ENCODE results near the gene STIMATE.

STIMATE gene

DNA sequence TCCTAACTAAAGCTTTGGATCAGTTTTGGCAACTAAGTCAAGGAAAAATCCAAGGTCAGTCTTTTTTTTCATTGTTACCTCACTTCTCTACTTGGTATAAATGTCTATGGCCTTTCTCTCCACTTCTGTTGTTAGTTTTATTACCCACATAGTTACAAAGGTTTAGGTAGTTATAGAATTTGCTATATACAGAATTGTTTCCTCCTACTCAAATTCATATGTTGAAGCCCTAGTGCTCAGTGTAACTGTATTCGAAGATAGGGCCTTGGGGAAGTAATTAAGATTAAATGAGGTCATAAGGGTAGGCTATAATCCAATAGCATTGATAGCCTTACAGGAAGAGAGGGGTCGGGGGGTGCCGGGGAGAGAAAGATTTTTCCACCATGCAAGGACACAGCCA is 19.7 kb upstream of the STIMATE start:
- Histone ChIP-seq H3K36me3 (ENCODE audit: control insufficient read depth, insufficient read depth, low read length) (peaks cover 66% of the 10 kb centered on the region), H3K27ac (ENCODE audit: low read depth, low read length) (no peak overlapping the region), H3K4me1 (ENCODE audit: control insufficient read depth, insufficient read depth, low read length) (no peaks in the 10 kb centered on the region), H3K9ac (ENCODE audit: low read depth, low read length) (no peak overlapping the region), H3K9me3 (ENCODE audit: control insufficient read depth, insufficient read depth, low read length) (no peaks in the 10 kb centered on the region), H3K27me3 (ENCODE audit: control insufficient read depth, insufficient read depth, low read length) (no peaks in the 10 kb centered on the region), H3K4me3 (ENCODE audit: low read depth, low read length) (no peak overlapping the region)

DNA sequence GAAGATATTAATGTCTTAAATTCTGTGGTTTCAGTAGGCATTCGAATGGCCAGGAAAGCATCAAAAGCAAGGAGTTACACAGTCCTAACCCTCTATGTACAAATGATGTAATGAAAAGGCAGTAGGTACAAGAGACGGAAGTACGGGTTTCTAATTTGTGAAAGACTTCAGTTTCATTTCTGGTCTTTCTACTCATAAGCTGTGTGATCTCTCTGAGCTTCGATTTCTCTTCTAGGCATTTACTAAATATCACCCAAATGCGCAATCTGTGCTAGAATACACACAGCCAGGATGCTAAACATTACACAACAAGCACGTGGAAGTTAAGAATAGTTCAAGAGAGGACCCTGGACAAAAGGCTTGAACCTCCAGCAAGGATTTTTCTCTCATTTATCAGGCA is 17.9 kb upstream of the STIMATE start:
- no peaks in the 10 kb centered on the region for H3K4me1 ChIP-seq (ENCODE audit: control insufficient read depth, insufficient read depth, low read length)
- no peak overlapping the region for H3K4me3 ChIP-seq (ENCODE audit: low read depth, low read length)
- no peaks in the 10 kb centered on the region for H3K9me3 ChIP-seq (ENCODE audit: control insufficient read depth, insufficient read depth, low read length)
- H3K27me3 ChIP-seq (ENCODE audit: control insufficient read depth, insufficient read depth, low read length), result no peaks in the 10 kb centered on the region
- H3K36me3 ChIP-seq (ENCODE audit: control insufficient read depth, insufficient read depth, low read length), result peaks cover 59% of the 10 kb centered on the region
- H3K9ac ChIP-seq (ENCODE audit: low read depth, low read length), result no peak overlapping the region
- H3K27ac ChIP-seq (ENCODE audit: low read depth, low read length), result no peak overlapping the region

DNA sequence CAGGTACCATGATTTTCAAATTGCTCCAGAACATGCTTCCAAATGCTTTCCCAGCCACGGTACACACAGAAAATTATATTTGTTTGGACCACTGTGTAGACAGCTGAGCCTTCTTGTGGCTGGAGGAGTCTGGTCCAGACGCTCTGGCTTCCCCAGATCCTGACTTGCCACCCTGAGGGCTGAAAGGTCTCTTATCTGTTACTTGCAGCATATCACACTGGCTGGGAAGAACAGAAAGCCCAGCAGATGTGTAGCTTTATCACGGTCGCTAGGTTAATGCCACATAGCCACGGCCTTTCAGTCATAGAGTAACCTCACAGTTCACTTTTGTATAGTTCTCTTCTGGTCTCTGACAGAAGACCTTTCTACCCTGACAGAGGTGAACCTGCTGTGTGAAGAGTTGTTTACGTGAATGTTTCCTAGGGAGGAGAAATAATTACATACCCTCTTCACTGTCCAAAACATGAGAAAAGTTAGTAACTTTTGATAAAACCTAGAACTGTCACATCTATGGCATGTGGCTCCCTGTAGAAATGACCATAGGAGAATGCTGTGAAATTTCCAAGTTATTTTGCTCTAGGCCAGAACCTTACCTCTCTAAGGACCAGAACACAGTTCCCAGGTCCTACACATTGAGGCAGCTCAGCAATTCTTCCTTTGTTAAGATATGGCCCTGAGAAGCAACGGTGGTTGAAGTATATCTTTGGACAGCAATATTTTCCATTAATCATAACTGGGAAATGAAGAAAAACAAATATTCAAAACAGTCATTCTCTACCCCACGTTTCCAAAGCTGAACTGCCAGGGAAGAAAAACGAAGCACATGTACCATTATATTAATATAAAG is 15.8 kb upstream of the STIMATE start:
- Histone ChIP-seq H3K9ac (ENCODE audit: low read depth, low read length) (no peak overlapping the region), H3K27me3 (ENCODE audit: control insufficient read depth, insufficient read depth, low read length) (no peaks in the 10 kb centered on the region), H3K36me3 (ENCODE audit: control insufficient read depth, insufficient read depth, low read length) (peaks cover 45% of the 10 kb centered on the region), H3K4me3 (ENCODE audit: low read depth, low read length) (no peak overlapping the region), H3K27ac (ENCODE audit: low read depth, low read length) (no peak overlapping the region), H3K4me1 (ENCODE audit: control insufficient read depth, insufficient read depth, low read length) (no peaks in the 10 kb centered on the region), H3K9me3 (ENCODE audit: control insufficient read depth, insufficient read depth, low read length) (no peaks in the 10 kb centered on the region)

DNA sequence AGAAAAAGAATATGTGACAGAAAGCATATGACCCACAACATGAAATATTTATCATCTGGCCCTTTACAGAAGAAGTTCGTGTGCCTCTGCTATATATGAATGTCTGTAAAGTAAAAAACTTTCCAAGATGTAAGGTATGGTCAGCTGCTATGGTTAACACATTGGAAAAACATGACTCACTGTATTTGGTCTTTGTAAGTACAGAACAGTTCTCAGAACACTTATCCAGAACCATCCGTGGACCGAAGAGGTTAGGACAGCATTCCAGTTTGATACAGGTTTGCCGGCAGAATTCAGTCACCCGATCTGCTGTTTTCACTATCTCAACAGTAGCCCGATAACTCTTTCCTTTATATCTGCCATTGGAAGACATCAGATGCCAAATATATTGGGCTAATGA is 13.5 kb upstream of the STIMATE start:
- H3K36me3 ChIP-seq (ENCODE audit: control insufficient read depth, insufficient read depth, low read length), result peaks cover 53% of the 10 kb centered on the region
- H3K9ac ChIP-seq (ENCODE audit: low read depth, low read length), result no peak overlapping the region
- no peaks in the 10 kb centered on the region for H3K27me3 ChIP-seq (ENCODE audit: control insufficient read depth, insufficient read depth, low read length)
- no peaks in the 10 kb centered on the region for H3K4me1 ChIP-seq (ENCODE audit: control insufficient read depth, insufficient read depth, low read length)
- no peaks in the 10 kb centered on the region for H3K9me3 ChIP-seq (ENCODE audit: control insufficient read depth, insufficient read depth, low read length)
- no peak overlapping the region for H3K4me3 ChIP-seq (ENCODE audit: low read depth, low read length)
- no peak overlapping the region for H3K27ac ChIP-seq (ENCODE audit: low read depth, low read length)

DNA sequence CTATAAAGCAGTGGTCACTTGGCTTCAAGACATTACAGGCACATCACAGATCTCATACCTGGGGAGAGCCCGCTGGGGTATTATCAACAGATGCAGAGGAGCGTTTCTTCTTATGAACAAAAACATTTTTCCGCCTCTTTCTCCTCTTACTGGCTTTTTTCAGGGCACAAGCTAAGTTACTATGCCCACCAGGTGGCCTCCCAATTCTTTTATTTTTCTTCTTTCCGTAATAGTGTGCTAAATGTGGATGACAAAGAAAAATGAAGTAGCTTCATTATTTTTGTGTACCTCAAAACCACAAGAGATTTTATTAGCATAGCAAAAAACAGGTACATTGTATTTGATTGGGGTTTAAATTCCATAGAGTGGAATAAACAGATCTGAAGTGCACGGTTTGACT is 10.1 kb upstream of the STIMATE start:
- no peaks in the 10 kb centered on the region for H3K4me1 ChIP-seq (ENCODE audit: control insufficient read depth, insufficient read depth, low read length)
- H3K9me3 ChIP-seq (ENCODE audit: control insufficient read depth, insufficient read depth, low read length), result no peaks in the 10 kb centered on the region
- H3K4me3 ChIP-seq (ENCODE audit: low read depth, low read length), result no peak overlapping the region
- no peaks in the 10 kb centered on the region for H3K27me3 ChIP-seq (ENCODE audit: control insufficient read depth, insufficient read depth, low read length)
- no peak overlapping the region for H3K9ac ChIP-seq (ENCODE audit: low read depth, low read length)
- no peak overlapping the region for H3K27ac ChIP-seq (ENCODE audit: low read depth, low read length)
- peaks cover 53% of the 10 kb centered on the region for H3K36me3 ChIP-seq (ENCODE audit: control insufficient read depth, insufficient read depth, low read length)

DNA sequence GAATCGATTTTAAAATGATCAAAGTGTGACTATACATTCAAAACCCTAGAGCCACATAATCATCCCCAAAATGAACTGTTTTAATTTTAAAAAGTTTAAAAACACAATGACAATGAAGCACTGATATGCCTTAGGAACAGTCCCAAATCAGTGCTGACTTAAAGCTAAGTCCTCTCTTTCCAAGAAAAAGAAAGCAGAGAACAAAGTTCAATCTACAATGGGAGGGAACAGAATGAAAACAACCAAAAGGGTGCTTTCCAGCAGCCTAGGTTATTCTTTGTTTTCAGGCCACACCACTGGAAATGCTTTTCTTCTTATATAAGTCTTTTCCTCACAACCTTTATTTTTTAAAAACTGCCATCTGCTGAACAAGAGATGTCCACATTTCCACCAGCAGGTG is 7.2 kb upstream of the STIMATE start:
- H3K27me3 ChIP-seq (ENCODE audit: control insufficient read depth, insufficient read depth, low read length), result no peaks in the 10 kb centered on the region
- H3K9ac ChIP-seq (ENCODE audit: low read depth, low read length), result no peak overlapping the region
- no peak overlapping the region for H3K27ac ChIP-seq (ENCODE audit: low read depth, low read length)
- no peaks in the 10 kb centered on the region for H3K9me3 ChIP-seq (ENCODE audit: control insufficient read depth, insufficient read depth, low read length)
- no peak overlapping the region for H3K4me3 ChIP-seq (ENCODE audit: low read depth, low read length)
- peaks cover 41% of the 10 kb centered on the region for H3K36me3 ChIP-seq (ENCODE audit: control insufficient read depth, insufficient read depth, low read length)
- no peaks in the 10 kb centered on the region for H3K4me1 ChIP-seq (ENCODE audit: control insufficient read depth, insufficient read depth, low read length)

DNA sequence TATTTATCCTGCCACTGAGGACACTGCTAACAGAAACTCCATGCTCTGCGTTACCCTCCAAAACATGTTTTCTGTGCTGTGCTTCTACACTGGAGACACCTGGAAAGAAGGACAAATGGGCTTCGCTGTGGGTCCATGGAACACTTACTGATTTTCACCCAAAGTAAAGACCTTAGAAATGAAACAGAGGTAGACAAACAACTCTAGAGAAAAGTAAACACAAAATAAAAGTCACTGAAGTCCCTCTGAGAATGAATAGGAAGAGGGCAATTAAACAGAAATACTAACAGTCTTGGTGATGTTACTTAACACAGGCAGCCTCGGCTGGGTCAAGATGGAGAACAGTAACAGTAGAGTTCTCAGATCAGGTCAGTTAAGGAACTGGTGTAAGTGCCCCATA is 6.7 kb upstream of the STIMATE start:
- H3K9ac ChIP-seq (ENCODE audit: low read depth, low read length), result no peak overlapping the region
- H3K4me1 ChIP-seq (ENCODE audit: control insufficient read depth, insufficient read depth, low read length), result no peaks in the 10 kb centered on the region
- H3K27ac ChIP-seq (ENCODE audit: low read depth, low read length), result no peak overlapping the region
- H3K27me3 ChIP-seq (ENCODE audit: control insufficient read depth, insufficient read depth, low read length), result no peaks in the 10 kb centered on the region
- H3K36me3 ChIP-seq (ENCODE audit: control insufficient read depth, insufficient read depth, low read length), result peaks cover 41% of the 10 kb centered on the region
- H3K4me3 ChIP-seq (ENCODE audit: low read depth, low read length), result no peak overlapping the region
- H3K9me3 ChIP-seq (ENCODE audit: control insufficient read depth, insufficient read depth, low read length), result no peaks in the 10 kb centered on the region

DNA sequence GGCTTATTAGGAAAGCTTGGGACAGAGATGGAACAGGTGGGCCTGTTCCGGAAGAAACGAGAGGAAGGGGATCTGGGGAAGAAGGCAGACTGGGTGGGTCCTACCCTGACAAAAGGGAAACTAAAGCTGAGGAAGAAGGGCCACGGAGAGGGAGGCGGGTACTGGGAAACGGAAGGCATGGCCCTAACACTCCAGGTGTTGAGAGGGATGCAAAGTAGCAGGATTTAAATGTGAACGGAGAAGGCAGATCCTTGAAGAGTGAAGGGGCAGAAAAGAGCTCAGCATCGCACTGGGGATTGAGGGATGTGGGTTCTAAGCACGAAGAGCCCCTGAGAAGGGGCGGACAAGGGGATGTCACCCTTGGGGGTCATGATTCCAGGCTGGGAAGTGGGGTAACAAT is 735 bp downstream of the STIMATE start:
- Histone ChIP-seq H3K27me3 (ENCODE audit: control insufficient read depth, insufficient read depth, low read length) (no peaks in the 10 kb centered on the region), H3K27ac (ENCODE audit: low read depth, low read length) (peak overlapping the region; percentile 29), H3K9ac (ENCODE audit: low read depth, low read length) (0 out of 2 replicates have a peak overlapping the region, but pooled peaks have one; percentile 13), H3K4me1 (ENCODE audit: control insufficient read depth, insufficient read depth, low read length) (no peaks in the 10 kb centered on the region; the same call in 1 of the 2 replicates), H3K9me3 (ENCODE audit: control insufficient read depth, insufficient read depth, low read length) (no peaks in the 10 kb centered on the region), H3K36me3 (ENCODE audit: control insufficient read depth, insufficient read depth, low read length) (no peaks in the 10 kb centered on the region; the same call in 1 of the 2 replicates), H3K4me3 (ENCODE audit: low read depth, low read length) (peak overlapping the region; percentile 85)

DNA sequence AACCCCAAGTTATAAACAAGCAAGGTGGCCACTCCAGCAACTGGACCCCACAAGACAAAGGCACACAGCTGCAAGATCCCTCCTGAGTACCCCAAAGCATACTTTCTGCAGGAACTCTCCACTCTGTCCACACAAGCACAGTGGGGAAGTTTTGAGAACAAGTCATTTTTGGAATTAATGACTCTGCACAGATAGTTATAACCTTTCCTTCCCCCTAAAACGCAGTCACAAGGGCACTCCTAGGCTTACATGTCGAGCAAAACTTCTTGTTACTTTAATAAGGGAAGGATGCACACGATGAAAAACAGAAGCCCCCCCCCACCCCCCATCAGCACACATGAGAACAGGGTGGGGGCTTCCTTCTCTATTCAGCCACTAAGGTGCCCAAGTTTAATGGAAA is 1.2 kb downstream of the STIMATE start:
- Histone ChIP-seq H3K36me3 (ENCODE audit: control insufficient read depth, insufficient read depth, low read length) (no peaks in the 10 kb centered on the region; the same call in 1 of the 2 replicates), H3K27ac (ENCODE audit: low read depth, low read length) (no peak overlapping the region), H3K9ac (ENCODE audit: low read depth, low read length) (no peak overlapping the region), H3K4me3 (ENCODE audit: low read depth, low read length) (peak overlapping the region; percentile 85), H3K9me3 (ENCODE audit: control insufficient read depth, insufficient read depth, low read length) (no peaks in the 10 kb centered on the region), H3K27me3 (ENCODE audit: control insufficient read depth, insufficient read depth, low read length) (no peaks in the 10 kb centered on the region), H3K4me1 (ENCODE audit: control insufficient read depth, insufficient read depth, low read length) (no peaks in the 10 kb centered on the region; the same call in 1 of the 2 replicates)

DNA sequence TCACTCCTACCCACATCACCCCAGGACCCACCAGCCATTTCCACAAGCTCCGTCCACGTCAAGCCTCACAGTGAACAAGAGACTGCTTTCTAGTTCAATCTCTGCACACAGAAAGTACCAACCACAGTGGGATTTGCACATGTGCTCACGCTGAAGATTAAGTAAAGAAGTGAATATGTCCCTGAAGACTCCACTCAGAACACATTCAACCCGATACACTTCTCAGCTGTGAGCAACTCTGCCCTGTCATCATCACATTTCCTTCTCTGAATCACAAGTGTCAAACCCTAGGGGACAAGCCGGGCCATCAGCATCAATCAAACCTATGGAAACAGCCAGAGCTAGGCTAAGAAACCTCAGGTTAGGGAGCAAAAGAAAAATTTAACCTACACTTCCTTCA is 1.9 kb downstream of the STIMATE start:
- Histone ChIP-seq H3K36me3 (ENCODE audit: control insufficient read depth, insufficient read depth, low read length) (no peaks in the 10 kb centered on the region; the same call in 1 of the 2 replicates), H3K27ac (ENCODE audit: low read depth, low read length) (no peak overlapping the region), H3K9ac (ENCODE audit: low read depth, low read length) (no peak overlapping the region), H3K27me3 (ENCODE audit: control insufficient read depth, insufficient read depth, low read length) (no peaks in the 10 kb centered on the region), H3K4me1 (ENCODE audit: control insufficient read depth, insufficient read depth, low read length) (no peaks in the 10 kb centered on the region; the same call in 1 of the 2 replicates), H3K9me3 (ENCODE audit: control insufficient read depth, insufficient read depth, low read length) (no peaks in the 10 kb centered on the region), H3K4me3 (ENCODE audit: low read depth, low read length) (no peak overlapping the region)

DNA sequence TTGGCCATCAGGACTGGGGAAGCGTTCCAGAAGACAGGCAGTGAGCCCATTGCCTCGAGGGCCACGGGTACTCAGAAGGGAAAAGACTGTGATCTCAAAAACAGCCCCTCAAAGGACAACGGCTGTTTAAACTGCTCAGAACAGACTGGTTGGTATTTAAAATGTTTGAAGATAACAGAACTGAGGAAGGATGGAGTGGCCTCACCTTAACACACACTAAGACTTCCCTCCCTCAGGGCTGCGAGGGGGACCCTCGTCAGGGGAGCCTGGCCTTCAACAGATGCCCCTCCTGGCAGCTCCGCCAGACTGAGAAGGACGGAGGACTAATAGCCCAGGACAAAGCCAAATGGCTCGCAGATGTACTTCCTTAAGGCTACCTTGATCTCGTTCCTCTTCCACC is 2.6 kb downstream of the STIMATE start:
- Histone ChIP-seq H3K9me3 (ENCODE audit: control insufficient read depth, insufficient read depth, low read length) (no peaks in the 10 kb centered on the region), H3K4me3 (ENCODE audit: low read depth, low read length) (no peak overlapping the region), H3K9ac (ENCODE audit: low read depth, low read length) (no peak overlapping the region), H3K36me3 (ENCODE audit: control insufficient read depth, insufficient read depth, low read length) (no peaks in the 10 kb centered on the region; the same call in 1 of the 2 replicates), H3K27me3 (ENCODE audit: control insufficient read depth, insufficient read depth, low read length) (no peaks in the 10 kb centered on the region), H3K4me1 (ENCODE audit: control insufficient read depth, insufficient read depth, low read length) (no peaks in the 10 kb centered on the region; the same call in 1 of the 2 replicates), H3K27ac (ENCODE audit: low read depth, low read length) (no peak overlapping the region)

Data from HUES48 (cell line).